ENCODE data around the gene TIMELESS.

TIMELESS gene

GRCh38 chr12:56431850-56432249 lies 17.4 kb downstream of the TIMELESS start:
- Histone ChIP-seq H2AFZ (no peak overlapping the region), H3K4me1 (no peaks in the 10 kb centered on the region), H3K9ac (no peak overlapping the region), H3K27ac (no peak overlapping the region), H3K4me3 (ENCODE audit: low read depth, low read length) (no peak overlapping the region), H3K36me3 (ENCODE audit: control insufficient read depth, insufficient read depth, low read length) (no peaks in the 10 kb centered on the region), H3K27me3 (ENCODE audit: control insufficient read depth, insufficient read depth, low read length) (no peaks in the 10 kb centered on the region), H3K4me2 (ENCODE audit: low read length) (no peak overlapping the region), H3K79me2 (no peaks in the 10 kb centered on the region), H3K9me3 (ENCODE audit: control insufficient read depth, low read length) (no peaks in the 10 kb centered on the region)
- no peak for TF ChIP-seq CTCF (IDR thresholded peaks at IDR 0.05)

- H3K27ac ChIP-seq: no peak overlapping the region
- H3K4me1 ChIP-seq: no peaks in the 10 kb centered on the region
- H3K4me3 ChIP-seq (ENCODE audit: low read depth, low read length): no peak overlapping the region
- no peak for TF ChIP-seq CTCF (IDR thresholded peaks at IDR 0.05)
- no peaks in the 10 kb centered on the region for H3K27me3 ChIP-seq (ENCODE audit: control insufficient read depth, insufficient read depth, low read length)
- H3K79me2 ChIP-seq: no peaks in the 10 kb centered on the region
- H3K9me3 ChIP-seq (ENCODE audit: control insufficient read depth, low read length): no peaks in the 10 kb centered on the region
- H3K9ac ChIP-seq: no peak overlapping the region
- no peak overlapping the region for H3K4me2 ChIP-seq (ENCODE audit: low read length)
- H3K36me3 ChIP-seq (ENCODE audit: control insufficient read depth, insufficient read depth, low read length): no peaks in the 10 kb centered on the region
- no peak overlapping the region for H2AFZ ChIP-seq
These were observed 17.9 kb downstream of the TIMELESS start for GRCh38 chr12:56431288-56431687.

DNA sequence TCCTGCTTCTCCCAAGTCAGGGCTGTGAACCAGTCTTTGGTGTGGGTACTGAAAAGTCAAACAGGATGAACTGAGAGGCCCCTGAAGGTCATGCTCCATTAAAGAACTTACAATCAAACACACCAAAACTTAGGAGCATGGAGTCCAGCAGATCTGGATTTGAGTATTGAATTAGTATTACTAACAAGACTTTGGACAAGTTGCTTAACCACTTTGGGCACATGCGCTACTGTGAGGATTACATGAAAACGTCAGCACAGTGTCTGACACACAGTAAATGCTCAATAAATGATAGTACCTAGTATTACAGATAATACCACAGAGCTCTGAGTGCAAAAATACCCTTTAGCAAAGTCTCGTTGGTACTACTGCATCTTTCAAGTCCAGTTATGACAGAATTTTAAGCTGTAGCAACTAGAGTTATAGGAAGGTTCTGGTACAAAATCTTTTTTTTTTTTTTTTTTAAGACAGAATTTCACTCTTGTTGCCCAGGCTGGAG lies 23.2 kb downstream of the TIMELESS start:
- no peak for TF ChIP-seq CTCF (IDR thresholded peaks at IDR 0.05)
- no peaks in the 10 kb centered on the region for H3K27me3 ChIP-seq (ENCODE audit: control insufficient read depth, insufficient read depth, low read length)
- no peak overlapping the region for H3K27ac ChIP-seq
- no peaks in the 10 kb centered on the region for H3K36me3 ChIP-seq (ENCODE audit: control insufficient read depth, insufficient read depth, low read length)
- H3K4me2 ChIP-seq (ENCODE audit: low read length): no peak overlapping the region
- H2AFZ ChIP-seq: no peak overlapping the region
- H3K79me2 ChIP-seq: no peaks in the 10 kb centered on the region
- no peak overlapping the region for H3K9ac ChIP-seq
- no peaks in the 10 kb centered on the region for H3K4me1 ChIP-seq
- H3K4me3 ChIP-seq (ENCODE audit: low read depth, low read length): no peak overlapping the region
- no peaks in the 10 kb centered on the region for H3K9me3 ChIP-seq (ENCODE audit: control insufficient read depth, low read length)

DNA sequence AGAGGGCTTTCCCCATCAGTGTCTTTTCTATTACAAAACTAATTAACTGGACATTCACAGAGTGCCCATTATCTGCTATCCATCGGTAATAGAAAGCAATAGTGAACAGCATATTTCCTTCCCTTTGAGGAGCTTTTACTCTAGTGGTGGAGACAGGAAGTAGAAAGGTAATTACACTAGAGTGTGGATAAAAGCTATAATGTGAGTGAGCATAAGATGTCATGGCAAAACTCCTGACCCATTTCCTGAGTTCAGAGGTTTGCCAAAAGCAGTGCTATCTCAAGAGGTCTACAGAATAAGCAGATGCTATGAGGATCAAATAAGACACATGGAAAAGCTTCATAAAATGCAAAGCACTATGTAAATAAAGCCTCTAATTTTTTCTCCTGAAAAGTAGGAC lies 24.0 kb downstream of the TIMELESS start:
- Histone ChIP-seq H3K4me1 (no peaks in the 10 kb centered on the region), H3K27ac (no peak overlapping the region), H3K79me2 (no peaks in the 10 kb centered on the region), H3K36me3 (ENCODE audit: control insufficient read depth, insufficient read depth, low read length) (no peaks in the 10 kb centered on the region), H3K9ac (no peak overlapping the region), H3K27me3 (ENCODE audit: control insufficient read depth, insufficient read depth, low read length) (no peaks in the 10 kb centered on the region), H3K4me3 (ENCODE audit: low read depth, low read length) (no peak overlapping the region), H3K4me2 (ENCODE audit: low read length) (no peak overlapping the region), H3K9me3 (ENCODE audit: control insufficient read depth, low read length) (no peaks in the 10 kb centered on the region), H2AFZ (no peak overlapping the region)
- no peak for TF ChIP-seq CTCF (IDR thresholded peaks at IDR 0.05)

GRCh38 chr12:56420411-56420810 lies 28.8 kb downstream of the TIMELESS start:
- no peaks in the 10 kb centered on the region for H3K79me2 ChIP-seq
- H3K27ac ChIP-seq: no peak overlapping the region
- H3K27me3 ChIP-seq (ENCODE audit: control insufficient read depth, insufficient read depth, low read length): no peaks in the 10 kb centered on the region
- no peak overlapping the region for H3K9ac ChIP-seq
- no peak overlapping the region for H2AFZ ChIP-seq
- no peaks in the 10 kb centered on the region for H3K36me3 ChIP-seq (ENCODE audit: control insufficient read depth, insufficient read depth, low read length)
- no peak overlapping the region for H3K4me3 ChIP-seq (ENCODE audit: low read depth, low read length)
- TF ChIP-seq CTCF (IDR thresholded peaks at IDR 0.05): no peak
- H3K4me2 ChIP-seq (ENCODE audit: low read length): no peak overlapping the region
- no peaks in the 10 kb centered on the region for H3K4me1 ChIP-seq
- no peaks in the 10 kb centered on the region for H3K9me3 ChIP-seq (ENCODE audit: control insufficient read depth, low read length)

Measured in parathyroid adenoma (tissue), 2 donors.